GM18511 (cell line): Measurements from ENCODE around the gene MICB.

Experiments used
- ATAC-seq: cut with Tn5 transposase; IDR thresholded peaks from one replicate; pipeline ENCODE4 v1.9.1; 2021; ENCODE audit warnings: mild to moderate bottlenecking, moderate library complexity; ENCODE audit not compliant: unreplicated experiment

The MICB gene

DNA sequence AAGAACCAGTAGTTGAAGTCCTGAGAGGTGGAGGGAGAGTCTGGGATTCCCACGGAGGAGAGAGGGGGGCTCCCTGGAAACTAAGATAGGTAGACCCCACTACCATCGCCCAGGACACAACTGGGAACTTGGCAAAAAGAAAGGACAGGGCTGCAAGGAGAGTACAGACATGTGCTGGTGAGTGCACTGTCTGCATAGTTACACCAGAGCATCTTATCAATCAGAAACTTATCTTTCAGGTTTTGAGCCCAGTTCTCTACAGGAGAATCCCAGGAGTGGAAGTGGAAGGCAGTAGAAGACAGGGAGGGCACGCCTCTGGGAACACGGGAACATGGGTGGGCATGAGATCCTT is 61.6 kb downstream of the MICB start:
- ATAC-seq: no peak

GRCh38 chr6:31559958-31560696 is 62.2 kb downstream of the MICB start:
- ATAC-seq: peak; percentile 70

DNA sequence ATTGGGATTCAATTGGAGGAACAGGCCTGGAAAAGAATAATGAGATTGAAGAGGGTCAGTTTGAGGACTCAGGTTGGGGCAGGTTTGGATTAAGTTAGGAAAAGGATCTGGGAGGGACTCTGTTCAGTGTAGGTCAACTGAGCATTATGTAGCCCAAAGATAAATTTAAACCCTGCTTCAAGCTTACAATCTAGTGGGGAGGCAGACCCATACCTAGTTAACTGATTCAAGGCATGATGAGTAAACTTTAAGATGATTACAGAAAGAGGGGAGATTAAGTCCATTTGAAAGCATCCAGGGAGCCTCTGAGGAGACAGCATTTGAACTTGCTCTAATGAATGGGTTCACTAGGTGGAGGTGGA is 62.7 kb downstream of the MICB start:
- ATAC-seq: no peak
